ENCODE measurements around the gene ETV1.

DNA sequence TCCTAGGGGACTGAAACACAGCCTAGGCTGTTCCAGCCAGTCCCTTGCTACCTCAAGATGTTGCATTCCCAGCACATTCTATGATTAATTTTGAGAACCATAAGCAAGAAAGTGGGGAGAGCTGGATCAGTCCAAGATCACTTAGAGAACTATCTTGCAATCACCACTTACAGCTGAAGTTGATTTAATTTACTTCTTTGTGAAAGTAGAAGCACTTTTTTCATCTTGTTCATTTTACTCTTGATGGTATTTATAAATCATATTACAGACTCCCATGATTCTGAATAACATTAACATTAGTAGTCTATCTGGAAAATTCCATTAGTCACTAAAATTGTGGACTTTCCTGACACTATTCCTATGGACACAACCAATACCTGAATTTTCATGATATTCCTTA, 118.5 kb downstream of the ETV1 start:
- TF ChIP-seq CTCF (IDR thresholded peaks at IDR 0.05) (no peak), EP300 (IDR thresholded peaks at IDR 0.05) (no peak)
